Sciatic nerve (tissue), 2 donors: Measurements from ENCODE around the gene NADK. TPM values are rescaled to one million over a fixed set of nuclear protein-coding genes. Genes with fewer than 3 reads are reported as not detected.
A peak's percentile ranks its signal among the peaks of the same experiment; 100 is the strongest.
"Not testable (repeated sequence)": the region's sequence is repeated elsewhere in the genome, so short reads cannot be mapped to it uniquely, and the experiment has no call there.

Source experiments
- ATAC-seq: fragments of 200-7000 bp; cut with Tn5 transposase; one replicate; pipeline ENCODE4 v1.9.1; 2020; ENCODE audit warnings: mild to moderate bottlenecking, moderate library complexity
- DNase-seq: peaks from one replicate; pipeline ENCODE4 v3.0.0-alpha.2; 2020; ENCODE audit warnings: low spot score
- intact Hi-C: fragments of 100-400 bp; cut with DNase I; formaldehyde crosslinking; loops from one replicate; pipeline ENCODE4 v1.14.2; 2022
- total RNA-seq: library from RNA; stranded (reverse); fragmentation: NEBNext Ultra II Directional; extraction: Animal tissue kit (Norgen Biotek cat#: 25700); gene quantifications from one replicate; pipeline ENCODE4 v1.2.1, GENCODE V29; 2021
- donor health status: DM: no; HTN: no; CAD: no.
- donor health status: DM: no; HTN: no; CAD: no.

NADK gene
- total RNA-seq, 1 donor from 2014 or later: 77.3 TPM

GRCh38 chr1:1729116-1729816, 49.0 kb downstream of the NADK start:
- ATAC-seq, DNase-seq, intact Hi-C loops: not testable (repeated sequence)

DNA sequence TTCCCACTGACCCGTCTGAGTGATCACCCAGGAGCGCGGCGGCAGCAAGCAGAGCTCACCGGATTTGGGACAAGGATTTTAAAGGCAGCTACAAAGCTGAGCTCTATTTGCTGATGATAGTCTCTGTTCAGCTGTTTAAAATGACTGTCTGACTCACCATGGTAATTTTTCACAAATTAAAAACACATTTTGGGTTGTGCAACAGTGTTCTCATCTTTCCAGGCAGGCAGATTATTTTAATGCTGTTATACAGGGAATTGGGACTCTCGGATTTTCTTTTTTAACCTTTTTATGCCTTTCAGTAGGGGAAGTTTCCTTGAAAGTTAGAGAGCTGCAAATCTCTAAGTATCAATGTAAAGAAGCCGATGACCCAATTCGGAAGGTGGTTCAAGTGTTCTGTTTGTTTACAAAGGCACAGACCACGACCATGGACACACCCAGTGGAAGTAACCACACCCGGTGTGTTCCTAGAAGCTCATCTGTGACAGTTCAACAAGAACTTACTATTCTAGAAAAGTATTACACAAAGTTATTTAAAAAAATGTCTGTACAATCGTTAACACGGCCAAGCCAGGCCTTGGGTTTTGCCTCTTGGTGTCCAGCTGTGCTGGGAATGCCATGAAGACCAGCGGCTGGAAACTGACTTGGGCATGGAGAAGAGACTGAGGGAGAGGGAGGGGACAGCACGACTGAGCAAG, 49.8 kb downstream of the NADK start:
- peak; percentile 52 for ATAC-seq

DNA sequence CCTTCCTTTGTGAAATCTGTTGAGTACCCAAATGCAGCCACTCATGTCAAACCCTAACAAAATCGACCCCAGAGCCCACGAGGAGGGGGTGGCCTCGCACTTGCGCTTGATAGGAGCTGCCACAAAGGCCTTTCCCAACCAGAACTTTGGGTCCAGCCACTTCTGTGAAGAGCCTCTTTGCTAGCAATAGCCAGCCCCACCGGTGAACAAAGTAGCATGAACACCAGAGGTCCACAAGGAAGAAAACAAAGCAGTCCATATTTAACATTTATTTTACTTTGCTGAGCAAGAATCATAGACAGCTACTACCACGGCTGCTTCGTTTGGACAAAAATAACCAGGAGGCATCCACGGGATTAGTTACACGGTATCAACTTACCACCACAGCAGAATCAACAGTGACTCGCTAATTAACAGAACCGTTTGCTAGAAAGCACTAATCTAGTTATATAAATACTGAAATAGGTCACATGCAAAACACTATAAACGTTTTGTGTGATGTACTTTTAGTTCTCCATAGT, 51.1 kb downstream of the NADK start:
- intact Hi-C loops, DNase-seq, ATAC-seq: not testable (repeated sequence)

More for the DNA sequence above, 49.8 kb downstream of the NADK start:
- intact Hi-C loops, DNase-seq: not testable (repeated sequence)

- DNase-seq, ATAC-seq, intact Hi-C loops: not testable (repeated sequence)
These were observed 52.2 kb downstream of the NADK start for GRCh38 chr1:1726088-1726487.

DNA sequence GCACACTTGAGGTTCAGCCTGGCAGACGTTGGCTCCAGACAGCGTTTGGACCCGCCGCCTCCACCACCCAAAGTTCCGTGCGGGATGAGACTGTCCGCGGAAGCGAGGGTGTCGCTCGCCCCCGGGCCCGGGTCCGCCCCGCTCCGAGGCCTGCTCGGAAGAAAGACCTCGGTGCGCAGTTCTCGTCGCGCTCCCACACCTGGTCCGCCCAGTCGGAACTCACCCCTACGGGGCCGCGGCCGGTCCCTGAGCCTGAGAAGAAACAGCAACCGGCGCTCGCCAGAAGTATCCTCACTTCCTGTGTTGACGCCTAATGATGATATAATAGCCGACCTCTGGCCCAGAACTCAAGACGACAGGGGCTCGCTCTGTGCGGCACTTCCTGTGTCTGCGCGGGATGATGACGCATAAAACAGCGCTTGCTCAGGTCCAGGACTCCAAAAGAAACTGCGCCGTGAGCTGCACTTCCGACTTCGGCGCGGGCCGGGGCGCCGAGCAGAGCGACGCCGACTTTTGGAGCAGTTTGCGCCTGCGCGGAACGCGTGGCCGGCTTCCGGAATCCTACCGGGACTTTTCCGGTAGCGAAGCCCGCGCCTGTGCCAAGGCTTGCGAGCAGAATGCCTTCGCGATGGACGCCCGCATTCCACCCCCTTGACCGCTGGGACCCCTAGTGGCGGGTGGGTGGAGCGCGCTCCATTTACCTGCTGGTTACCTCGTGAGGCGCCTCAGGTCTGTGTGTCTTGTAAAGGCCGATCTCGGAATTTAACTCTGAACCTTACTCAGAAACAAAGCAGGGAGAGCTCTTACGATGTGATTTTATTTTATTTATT, 54.0 kb downstream of the NADK start, which contains the start of gene CDK11A:
CDK11A (minus strand) TSS at position 323 of the 830 bp plus-strand sequence. CDS start 1,539 bp downstream, outside the sequence.
- peak; percentile 98 for ATAC-seq
- peak; percentile 97 for DNase-seq
- intact Hi-C loops: not testable (repeated sequence)

DNA sequence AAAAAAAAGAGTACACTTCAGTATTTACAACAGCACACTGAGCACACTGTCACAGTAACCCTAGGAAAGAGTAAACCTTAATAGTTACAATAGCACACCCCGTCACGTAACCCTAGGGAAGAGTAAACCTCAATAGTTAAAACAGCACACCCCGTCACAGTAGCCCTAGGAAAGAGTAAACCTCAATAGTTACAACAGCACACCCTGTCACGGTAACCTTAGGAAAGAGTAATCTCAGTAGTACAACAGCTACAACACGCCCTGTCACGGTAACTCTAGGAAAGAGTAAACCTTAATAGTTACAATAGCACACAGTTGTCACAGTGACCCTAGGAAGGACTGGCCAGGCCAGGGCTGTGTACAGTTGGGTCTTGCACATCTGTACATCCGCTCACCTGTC, 57.1 kb downstream of the NADK start:
- DNase-seq: no peak
- no peak for ATAC-seq
- intact Hi-C loops: no loop called here

DNA sequence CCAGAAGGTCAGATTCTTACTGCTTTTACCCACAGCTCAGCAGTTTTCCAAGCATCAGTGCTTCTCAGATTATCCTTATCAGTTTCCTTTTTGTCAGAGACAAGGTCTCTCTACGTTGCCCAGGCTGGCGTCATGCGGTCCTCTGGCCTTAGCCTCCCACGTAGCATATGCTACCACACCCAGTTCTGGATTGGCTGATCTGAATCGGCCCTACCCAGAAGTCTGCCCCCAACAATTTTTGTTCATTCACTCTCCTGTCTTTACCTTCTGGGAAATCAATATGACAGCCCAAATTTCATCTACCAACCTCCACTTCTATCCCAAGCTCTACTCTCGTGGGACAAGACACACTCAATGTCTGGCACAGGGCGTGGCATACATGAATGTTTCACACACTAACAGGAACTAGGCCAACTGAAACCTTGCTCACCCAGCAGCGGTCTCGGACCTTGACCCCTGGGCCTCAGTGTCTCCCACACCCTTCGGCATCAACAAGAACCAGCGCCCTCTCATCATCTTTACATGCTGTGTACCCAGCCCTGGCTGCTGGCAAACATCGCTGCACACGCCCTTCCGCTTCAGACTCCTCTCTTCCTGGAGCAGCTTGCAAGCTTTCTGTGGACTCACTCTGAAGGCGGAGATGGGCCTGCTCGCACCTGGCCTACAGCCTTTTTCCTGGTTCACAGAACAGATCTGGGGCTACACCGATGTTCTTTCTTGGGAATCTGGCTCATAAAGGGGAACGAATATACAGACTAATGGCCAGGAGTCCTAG, 63.0 kb downstream of the NADK start:
- intact Hi-C loops, DNase-seq, ATAC-seq: not testable (repeated sequence)

DNA sequence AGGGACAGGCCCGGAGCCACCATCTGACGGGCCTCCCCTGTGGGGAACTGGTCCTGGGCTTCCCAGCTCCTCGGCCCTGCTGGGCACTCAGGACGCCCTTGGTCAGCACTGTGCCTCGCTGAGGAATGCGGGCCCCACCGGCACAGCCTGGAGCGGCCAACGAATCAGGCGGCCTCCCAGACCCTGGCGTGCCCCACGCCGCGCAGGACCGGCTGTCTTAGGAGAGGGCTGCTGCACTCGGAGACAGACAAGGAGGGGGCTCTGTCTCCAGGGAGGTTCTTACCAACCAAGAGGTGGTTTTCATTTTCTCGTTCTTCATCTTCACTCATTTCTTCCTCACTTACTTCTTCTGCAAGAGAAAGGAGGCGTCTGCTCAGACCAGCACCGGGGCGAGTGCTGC, 70.4 kb downstream of the NADK start:
- intact Hi-C loops, ATAC-seq: not testable (repeated sequence)

DNA sequence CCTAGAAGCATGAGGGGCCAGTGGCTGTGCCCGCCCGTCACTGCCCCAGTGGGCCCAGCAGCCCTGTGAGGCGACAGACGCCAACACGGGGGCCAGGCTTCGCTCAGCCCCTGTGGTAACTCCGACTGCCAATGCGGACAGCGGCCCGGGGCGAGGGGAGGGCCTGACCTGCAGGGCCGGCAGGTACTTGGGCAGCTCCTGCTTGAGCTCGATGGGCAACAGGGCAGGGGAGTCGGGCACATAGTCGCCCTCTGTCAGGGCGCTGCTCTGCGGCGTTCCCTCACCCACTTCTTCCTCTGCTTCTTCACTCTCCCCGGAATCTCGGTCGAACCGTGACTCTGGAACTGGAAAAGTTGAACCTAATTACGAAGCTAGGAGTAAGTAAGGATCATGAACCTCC, 71.0 kb downstream of the NADK start:
- ATAC-seq, intact Hi-C loops: not testable (repeated sequence)
- peak; percentile 32 for DNase-seq

More for the DNA sequence above, 70.4 kb downstream of the NADK start:
- peak; percentile 14 for DNase-seq

DNA sequence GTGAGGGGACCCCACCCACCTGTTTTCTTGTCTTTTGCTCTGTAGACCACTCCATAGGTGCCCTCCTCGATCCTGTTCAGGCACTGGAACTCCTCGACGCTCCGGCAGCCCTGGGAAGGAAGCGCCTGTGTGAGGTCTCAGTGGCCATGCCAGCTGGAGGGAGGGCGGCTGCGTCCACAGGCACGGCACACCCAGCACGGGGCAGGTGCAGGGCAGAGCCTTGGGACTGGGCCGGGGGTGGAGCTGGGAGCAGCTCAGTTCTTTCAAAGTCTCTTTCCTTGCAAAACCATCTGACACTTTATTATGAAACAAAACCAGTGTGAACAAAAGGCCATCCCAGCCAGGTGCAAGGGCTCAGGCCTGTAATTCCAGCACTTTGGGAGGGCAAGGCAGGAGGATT, 72.6 kb downstream of the NADK start:
- intact Hi-C loops, ATAC-seq: not testable (repeated sequence)

GRCh38 chr1:1704284-1704957, 73.8 kb downstream of the NADK start:
- intact Hi-C loops, ATAC-seq: not testable (repeated sequence)
- peak; percentile 51 for DNase-seq

More for the DNA sequence above, 72.6 kb downstream of the NADK start:
- DNase-seq: not testable (repeated sequence)

- intact Hi-C loops: no loop called here
- ATAC-seq: no peak
- peak; percentile 54 for DNase-seq
These were observed 74.5 kb downstream of the NADK start for GRCh38 chr1:1703796-1704195.

DNA sequence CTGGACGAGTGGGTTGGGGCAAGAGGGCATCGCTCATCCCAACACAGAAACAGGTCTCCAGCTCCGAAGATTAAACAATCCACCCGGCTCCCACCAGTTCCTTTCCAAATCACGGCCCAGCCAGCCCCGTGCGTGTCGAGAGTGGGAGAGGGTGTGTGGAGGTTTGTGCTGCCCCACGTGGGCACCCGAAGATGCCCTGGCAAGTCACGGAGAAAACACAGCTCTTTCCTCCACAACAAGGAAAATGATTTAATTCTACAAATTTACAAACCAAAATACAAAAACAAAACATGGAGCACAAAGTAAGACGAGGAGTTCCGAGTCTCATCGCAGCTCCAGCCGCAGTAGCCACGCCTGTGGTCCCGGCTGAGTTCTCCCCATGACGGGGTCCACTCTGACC, 75.8 kb downstream of the NADK start:
- ATAC-seq, DNase-seq, intact Hi-C loops: not testable (repeated sequence)

Other genes starting within 250 kb of the NADK start
- gene TMEM240, start 237.8 kb downstream of the NADK start, total RNA-seq: 7.1 TPM
- gene SSU72, start 203.6 kb downstream of the NADK start, total RNA-seq: 78.5 TPM
- gene FNDC10, start 178.3 kb downstream of the NADK start, total RNA-seq: 2.4 TPM
- 68.4 TPM for gene MIB2, start 163.0 kb downstream of the NADK start, total RNA-seq
- 5.4 TPM for gene MMP23B, start 146.3 kb downstream of the NADK start, total RNA-seq
- 27.9 TPM for gene CDK11B, start 119.5 kb downstream of the NADK start, total RNA-seq
- gene SLC35E2B, start 85.7 kb downstream of the NADK start, total RNA-seq: 45.6 TPM
- 51.5 TPM for gene CDK11A, start 54.1 kb downstream of the NADK start, total RNA-seq
- gene GNB1, start 112.6 kb upstream of the NADK start, total RNA-seq: 280 TPM
- gene CALML6, start 136.8 kb upstream of the NADK start, total RNA-seq: 0.49 TPM
- gene TMEM52, start 140.8 kb upstream of the NADK start, total RNA-seq: 0.80 TPM
- gene CFAP74, start 225.3 kb upstream of the NADK start, total RNA-seq: 0.09 TPM
- gene GABRD, start 240.9 kb upstream of the NADK start, total RNA-seq: not detected